WERI-Rb-1 (cell line): Measurements from ENCODE around the gene HMGCS2.

ENCODE experiments used
- DNase-seq: peaks from one replicate; pipeline ENCODE4 v3.0.0-alpha.2; 2020
- H3K27ac ChIP-seq: fragments of 250-450 bp; sonication (Bioruptor Pico); 2 replicates; pipeline ENCODE4 v1.5.1; 2020; ENCODE audit warnings: mild to moderate bottlenecking, moderate library complexity
- H3K27me3 ChIP-seq: fragments of 250-450 bp; sonication (Bioruptor Pico); 2 replicates; pipeline ENCODE4 v1.5.1; 2021; ENCODE audit warnings: mild to moderate bottlenecking, low read depth, moderate library complexity; ENCODE audit not compliant: insufficient read depth, severe bottlenecking
- H3K36me3 ChIP-seq: fragments of 250-450 bp; sonication (Bioruptor Pico); 2 replicates; pipeline ENCODE4 v1.5.1; 2020; ENCODE audit warnings: mild to moderate bottlenecking, moderate library complexity
- H3K4me3 ChIP-seq: 2 replicates; pipeline ENCODE4 v1.5.1; 2011; ENCODE audit warnings: low read depth, mild to moderate bottlenecking, control low read depth, low read length
- H3K9me3 ChIP-seq: fragments of 250-450 bp; sonication (Bioruptor Pico); 2 replicates; pipeline ENCODE4 v1.5.1; 2021; ENCODE audit warnings: mild to moderate bottlenecking, moderate library complexity; ENCODE audit not compliant: severe bottlenecking
- TF ChIP-seq, protein P1 (sequence below): IDR thresholded peaks from 2 replicates; pipeline ENCODE4 v1.5.1; 2011; ENCODE audit warnings: low read depth, mild to moderate bottlenecking, control low read depth, inconsistent platforms, low read length

The HMGCS2 gene

DNA sequence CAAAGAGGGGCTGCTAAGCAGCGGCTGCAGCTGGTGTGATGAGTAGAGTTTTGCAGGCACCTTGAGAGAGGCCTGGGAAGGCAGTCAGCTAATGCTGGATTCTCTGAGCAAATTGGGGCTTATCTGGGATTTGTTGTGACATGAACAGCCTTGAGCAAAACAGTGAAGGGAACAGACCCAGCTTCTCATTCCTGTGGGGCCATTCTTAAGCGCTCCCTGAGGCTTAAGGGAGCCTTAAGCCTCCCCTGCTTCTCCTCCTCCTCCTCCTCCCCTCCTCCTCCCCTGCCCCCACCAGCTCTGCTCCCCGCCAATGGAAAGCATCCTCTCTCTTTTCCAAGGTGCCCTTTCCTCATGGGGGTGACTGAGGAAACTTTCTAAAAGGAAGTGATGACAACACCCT lies 21.3 kb downstream of the HMGCS2 start:
- TF ChIP-seq, protein P1, sequence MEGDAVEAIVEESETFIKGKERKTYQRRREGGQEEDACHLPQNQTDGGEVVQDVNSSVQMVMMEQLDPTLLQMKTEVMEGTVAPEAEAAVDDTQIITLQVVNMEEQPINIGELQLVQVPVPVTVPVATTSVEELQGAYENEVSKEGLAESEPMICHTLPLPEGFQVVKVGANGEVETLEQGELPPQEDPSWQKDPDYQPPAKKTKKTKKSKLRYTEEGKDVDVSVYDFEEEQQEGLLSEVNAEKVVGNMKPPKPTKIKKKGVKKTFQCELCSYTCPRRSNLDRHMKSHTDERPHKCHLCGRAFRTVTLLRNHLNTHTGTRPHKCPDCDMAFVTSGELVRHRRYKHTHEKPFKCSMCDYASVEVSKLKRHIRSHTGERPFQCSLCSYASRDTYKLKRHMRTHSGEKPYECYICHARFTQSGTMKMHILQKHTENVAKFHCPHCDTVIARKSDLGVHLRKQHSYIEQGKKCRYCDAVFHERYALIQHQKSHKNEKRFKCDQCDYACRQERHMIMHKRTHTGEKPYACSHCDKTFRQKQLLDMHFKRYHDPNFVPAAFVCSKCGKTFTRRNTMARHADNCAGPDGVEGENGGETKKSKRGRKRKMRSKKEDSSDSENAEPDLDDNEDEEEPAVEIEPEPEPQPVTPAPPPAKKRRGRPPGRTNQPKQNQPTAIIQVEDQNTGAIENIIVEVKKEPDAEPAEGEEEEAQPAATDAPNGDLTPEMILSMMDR, result no peak
- DNase-seq, result peak; percentile 85
- H3K27ac ChIP-seq, result peak overlapping the region; percentile 56
- no peaks in the 10 kb centered on the region for H3K9me3 ChIP-seq
- H3K4me3 ChIP-seq, result no peak overlapping the region
- H3K36me3 ChIP-seq, result 0 out of 2 replicates have a peak, but pooled peaks cover 3% of the 10 kb centered on the region
- H3K27me3 ChIP-seq, result no peaks in the 10 kb centered on the region

DNA sequence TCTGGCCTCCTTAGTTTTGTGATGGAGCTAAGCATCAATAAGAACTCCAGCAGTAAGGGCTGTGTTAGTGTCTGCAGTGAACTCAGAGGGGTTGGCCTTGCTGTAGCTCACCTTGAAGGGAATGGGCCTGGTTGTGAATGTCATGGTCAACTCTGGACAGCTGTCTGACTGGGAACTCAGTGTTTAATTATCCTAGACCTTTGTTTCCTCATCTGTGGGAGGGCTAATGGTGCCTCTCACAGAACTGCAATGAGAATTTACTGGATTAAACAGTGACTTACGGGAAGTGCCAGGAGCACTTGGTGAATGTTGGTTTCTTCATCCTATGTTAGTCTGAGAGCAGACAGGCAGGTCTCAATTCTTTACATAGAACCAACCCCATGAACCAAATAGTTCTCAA lies 23.7 kb downstream of the HMGCS2 start:
- Histone ChIP-seq H3K4me3 (no peak overlapping the region), H3K9me3 (no peaks in the 10 kb centered on the region), H3K36me3 (0 out of 2 replicates have a peak, but pooled peaks cover 3% of the 10 kb centered on the region), H3K27me3 (no peaks in the 10 kb centered on the region), H3K27ac (no peak overlapping the region)
- no peak for DNase-seq
- TF ChIP-seq, protein P1, result no peak

DNA sequence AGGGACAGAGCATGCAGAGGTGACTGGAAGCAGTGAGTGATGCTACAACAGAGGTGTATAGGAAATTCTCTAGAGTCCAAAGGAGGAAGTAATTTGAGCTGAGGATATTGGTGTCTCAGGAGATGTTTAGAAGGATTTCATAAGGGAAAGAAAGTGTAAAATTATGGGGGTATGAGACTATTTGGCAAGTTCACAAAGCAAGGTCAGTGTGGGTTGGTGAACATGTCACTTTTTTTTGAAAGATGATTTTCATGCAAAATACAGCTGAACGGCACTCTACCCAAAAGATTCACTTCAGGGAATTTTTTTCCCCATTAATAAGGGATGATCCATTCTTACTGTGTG lies 24.1 kb downstream of the HMGCS2 start:
- Histone ChIP-seq H3K27me3 (no peaks in the 10 kb centered on the region), H3K9me3 (no peaks in the 10 kb centered on the region), H3K27ac (no peak overlapping the region), H3K4me3 (no peak overlapping the region), H3K36me3 (0 out of 2 replicates have a peak, but pooled peaks cover 3% of the 10 kb centered on the region)
- DNase-seq, result no peak
- TF ChIP-seq, protein P1, result no peak

DNA sequence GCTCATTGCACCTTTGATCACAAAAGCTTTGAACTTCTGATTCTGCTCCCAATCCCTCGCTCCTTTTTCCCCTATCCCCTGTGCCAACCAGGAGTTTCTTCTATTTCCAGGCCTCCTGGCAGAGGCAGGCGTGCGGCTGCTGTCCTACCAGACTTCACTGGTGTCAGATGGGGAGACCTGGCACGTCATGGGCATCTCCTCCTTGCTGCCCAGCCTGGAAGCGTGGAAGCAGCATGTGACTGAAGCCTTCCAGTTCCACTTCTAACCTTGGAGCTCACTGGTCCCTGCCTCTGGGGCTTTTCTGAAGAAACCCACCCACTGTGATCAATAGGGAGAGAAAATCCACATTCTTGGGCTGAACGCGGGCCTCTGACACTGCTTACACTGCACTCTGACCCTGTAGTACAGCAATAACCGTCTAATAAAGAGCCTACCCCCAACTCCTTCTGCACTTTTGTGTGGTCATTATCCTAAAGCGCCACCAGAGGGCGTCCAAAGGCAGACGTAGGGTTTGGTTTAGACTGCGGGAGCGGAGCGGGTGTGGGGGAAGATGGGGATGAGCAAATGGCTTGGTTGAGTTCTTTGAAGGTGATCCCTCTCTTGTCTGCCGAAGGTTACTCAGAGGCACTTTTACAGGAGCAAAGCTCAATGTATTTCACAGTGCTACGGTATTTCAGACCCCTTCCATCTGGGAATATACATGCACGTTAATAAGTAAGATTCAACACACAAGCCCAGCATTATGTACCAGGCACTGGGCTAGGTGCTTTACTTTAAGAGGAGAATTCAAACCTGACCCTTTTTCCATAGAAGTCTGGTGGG lies 24.7 kb downstream of the HMGCS2 start:
- no peak overlapping the region for H3K4me3 ChIP-seq
- no peak overlapping the region for H3K27ac ChIP-seq
- H3K36me3 ChIP-seq, result 0 out of 2 replicates have a peak, but pooled peaks cover 3% of the 10 kb centered on the region
- DNase-seq, result peak; percentile 77
- no peaks in the 10 kb centered on the region for H3K27me3 ChIP-seq
- no peaks in the 10 kb centered on the region for H3K9me3 ChIP-seq
- TF ChIP-seq, protein P1, result peak; percentile 77

DNA sequence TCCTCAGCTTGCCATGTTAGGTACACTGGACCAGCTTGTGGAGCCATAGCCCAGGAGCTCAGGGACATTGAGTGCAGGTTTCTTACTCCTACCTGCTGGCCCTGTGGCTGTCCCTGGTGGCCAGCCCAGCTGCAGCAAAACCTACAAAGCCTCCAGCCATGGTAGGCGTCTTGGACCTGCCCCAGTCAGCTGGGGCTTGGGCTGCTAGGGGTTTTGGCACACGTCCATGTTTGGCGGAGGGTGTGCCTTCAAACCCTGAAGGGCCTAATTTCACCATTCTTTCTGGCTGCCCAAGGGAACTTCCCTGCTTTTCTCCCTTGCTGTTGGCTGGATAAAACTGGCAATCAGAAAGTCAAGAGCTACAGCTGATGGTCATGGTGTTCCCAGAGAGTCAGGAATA lies 25.4 kb downstream of the HMGCS2 start:
- TF ChIP-seq, protein P1, result no peak
- H3K36me3 ChIP-seq, result 0 out of 2 replicates have a peak, but pooled peaks cover 5% of the 10 kb centered on the region
- no peaks in the 10 kb centered on the region for H3K9me3 ChIP-seq
- H3K27ac ChIP-seq, result no peak overlapping the region
- H3K4me3 ChIP-seq, result no peak overlapping the region
- no peak for DNase-seq
- no peaks in the 10 kb centered on the region for H3K27me3 ChIP-seq

DNA sequence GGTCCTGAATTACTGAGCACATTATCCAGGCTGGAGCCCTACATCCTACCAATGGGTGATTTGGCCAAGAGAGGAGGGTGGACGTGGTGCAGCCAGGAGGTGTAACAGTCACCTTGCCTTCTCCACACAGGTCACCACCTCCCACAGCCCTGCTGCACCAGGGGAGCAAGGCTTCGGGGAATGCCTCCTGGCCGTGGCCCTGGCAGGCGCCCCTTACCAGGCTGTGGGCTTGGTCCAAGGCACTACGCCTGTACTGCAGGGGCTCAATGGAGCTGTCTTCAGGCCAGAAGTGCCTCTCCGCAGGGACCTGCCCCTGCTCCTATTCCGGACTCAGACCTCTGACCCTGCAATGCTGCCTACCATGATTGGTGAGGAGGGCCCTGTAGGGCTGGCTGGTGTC lies 26.0 kb downstream of the HMGCS2 start:
- 0 out of 2 replicates have a peak, but pooled peaks cover 7% of the 10 kb centered on the region for H3K36me3 ChIP-seq
- H3K27me3 ChIP-seq, result no peaks in the 10 kb centered on the region
- H3K9me3 ChIP-seq, result no peaks in the 10 kb centered on the region
- DNase-seq, result no peak
- no peak overlapping the region for H3K27ac ChIP-seq
- TF ChIP-seq, protein P1, result no peak
- H3K4me3 ChIP-seq, result no peak overlapping the region
